Activated CD4-positive, alpha-beta T cell treated with anti-CD3 and anti-CD28 coated beads, Interleukin-2, amount 50 U/mL, for 48 hours (primary cell): ENCODE data around the gene GFOD1.
"Not testable (repeated sequence)": the region's sequence is repeated elsewhere in the genome, so short reads cannot be mapped to it uniquely, and the experiment has no call there.

Experiments
- DNase-seq, 2 experiments: peaks; one replicate each; pipeline ENCODE4 v3.0.0-alpha.2; 2020

Gene GFOD1

DNA sequence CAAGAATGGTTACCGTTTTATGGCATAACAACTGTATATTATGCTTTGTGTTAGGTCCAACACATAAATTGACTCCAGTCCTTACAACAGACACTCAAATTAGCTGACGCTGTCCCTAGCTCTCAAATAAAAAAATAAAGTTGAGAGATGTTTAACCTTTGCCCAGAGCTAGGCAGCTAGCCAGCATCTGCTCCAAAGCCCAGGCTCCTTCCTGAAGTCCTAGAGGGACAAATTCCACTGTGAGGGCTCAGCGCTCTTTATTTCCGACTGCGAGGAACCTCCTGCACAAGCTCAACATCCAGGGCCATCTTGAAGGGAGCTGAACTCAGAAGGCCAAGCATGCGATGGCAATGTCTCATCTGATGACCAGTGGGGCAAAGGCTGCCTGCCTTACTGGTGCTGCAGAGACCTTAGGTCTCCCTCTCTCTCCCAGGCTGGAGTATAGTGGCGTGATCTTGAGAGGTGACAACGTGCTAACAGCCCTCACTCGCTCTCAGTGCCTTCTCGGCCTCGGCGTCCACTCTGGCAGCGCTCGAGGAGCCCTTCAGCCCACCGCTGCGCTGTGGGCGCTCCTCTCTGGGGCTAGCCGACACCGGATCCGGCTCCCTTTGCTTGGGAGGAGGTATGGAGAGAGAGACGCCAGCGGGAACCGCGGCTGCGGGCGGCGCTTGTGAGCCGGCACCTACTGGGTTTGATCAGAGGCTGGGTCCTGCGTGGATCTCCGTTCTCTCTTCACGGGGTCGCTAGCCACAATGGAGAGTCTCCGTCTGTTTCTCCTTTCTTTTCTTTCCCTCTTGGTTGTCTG is 24.7 kb upstream of the GFOD1 start:
- DNase-seq, result no peak

DNA sequence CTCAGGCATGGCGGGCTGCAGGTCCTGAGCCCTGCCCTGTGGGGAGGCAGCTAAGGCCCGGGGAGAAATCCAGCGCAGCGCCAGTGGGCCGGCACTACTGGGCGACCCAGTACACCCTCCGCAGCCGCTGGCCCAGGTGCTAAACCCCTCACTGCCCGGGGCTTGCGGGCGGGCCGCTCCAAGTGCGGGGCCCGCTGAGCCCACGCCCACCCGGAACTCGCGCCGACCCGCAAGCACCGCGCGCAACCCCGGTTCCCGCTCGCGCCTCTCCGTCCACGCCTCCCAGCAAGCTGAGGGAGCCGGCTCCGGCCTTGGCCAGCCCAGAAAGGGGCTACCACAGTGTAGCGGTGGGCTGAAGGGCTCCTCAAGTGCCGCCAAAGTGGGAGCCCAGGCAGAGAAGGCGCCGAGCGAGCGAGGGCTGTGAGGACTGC is 23.8 kb upstream of the GFOD1 start:
- DNase-seq, result not testable (repeated sequence)

DNA sequence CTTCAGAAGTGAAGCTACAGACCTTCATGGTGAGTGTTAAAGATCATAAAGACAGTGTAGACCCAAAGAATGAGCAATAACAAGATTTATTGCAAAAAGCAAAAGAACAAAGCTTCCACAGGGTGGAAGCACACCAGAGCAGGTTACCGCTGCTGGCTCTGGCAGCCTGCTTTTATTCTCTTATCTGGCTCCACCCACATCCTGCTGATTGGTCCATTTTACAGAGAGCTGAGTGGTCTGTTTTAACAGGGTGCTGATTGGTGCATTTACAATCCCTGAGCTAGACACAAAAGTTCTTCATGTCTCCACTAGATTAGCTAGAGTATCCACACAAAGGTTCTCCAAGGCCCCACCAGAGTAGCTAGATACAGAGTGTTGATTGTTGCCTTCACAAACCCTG is 23.0 kb upstream of the GFOD1 start:
- not testable (repeated sequence) for DNase-seq

GRCh38 chr6:13508711-13509705 is 21.6 kb upstream of the GFOD1 start:
- DNase-seq, result no peak

DNA sequence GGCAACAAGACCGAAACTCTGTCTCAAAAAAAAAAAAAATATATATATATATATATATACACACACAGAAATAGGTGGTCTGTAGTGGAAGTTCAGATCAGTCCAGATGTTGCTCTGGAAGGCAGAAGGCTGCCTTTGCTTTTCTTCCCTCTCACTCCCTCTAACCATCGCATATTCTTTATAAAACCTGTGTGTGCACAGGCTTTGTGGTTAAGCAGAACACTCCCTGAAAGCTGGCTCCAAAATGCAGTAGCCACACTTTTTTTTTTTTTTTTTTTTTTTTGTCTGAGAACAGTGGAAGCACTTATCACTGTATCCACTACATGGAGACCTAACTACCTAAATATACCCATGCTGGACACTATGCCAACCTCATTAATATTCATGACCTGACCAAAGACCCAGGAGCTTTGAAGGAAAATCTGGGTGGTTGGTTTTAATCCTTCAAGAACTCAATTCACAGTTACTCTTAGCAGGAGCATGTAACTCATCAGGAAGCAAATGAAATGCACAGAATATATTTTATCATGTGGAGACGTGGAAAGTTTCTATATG is 20.0 kb upstream of the GFOD1 start:
- DNase-seq, result no peak

DNA sequence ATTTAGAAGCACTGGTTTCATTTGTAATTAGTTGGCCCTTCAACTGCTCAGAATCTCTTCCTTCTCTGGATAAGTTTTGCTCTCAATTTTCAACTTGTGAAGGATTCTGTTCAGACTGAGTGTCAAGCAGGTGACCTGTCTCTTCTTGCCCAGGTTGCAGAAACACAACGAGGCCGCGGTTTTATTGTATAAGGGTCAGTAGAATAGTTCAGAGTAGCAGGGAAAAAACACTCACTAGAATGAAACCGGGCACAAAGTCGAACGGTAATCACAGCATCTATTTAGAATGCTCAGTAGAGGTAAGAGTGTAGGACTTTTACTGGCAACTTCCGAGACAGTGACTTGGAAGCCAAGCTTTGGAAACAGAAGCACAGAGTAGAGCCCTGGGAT is 17.9 kb upstream of the GFOD1 start:
- no peak for DNase-seq

GRCh38 chr6:13504611-13505344 is 17.4 kb upstream of the GFOD1 start:
- DNase-seq, result no peak

GRCh38 chr6:13500915-13501314 is 13.5 kb upstream of the GFOD1 start:
- no peak for DNase-seq

DNA sequence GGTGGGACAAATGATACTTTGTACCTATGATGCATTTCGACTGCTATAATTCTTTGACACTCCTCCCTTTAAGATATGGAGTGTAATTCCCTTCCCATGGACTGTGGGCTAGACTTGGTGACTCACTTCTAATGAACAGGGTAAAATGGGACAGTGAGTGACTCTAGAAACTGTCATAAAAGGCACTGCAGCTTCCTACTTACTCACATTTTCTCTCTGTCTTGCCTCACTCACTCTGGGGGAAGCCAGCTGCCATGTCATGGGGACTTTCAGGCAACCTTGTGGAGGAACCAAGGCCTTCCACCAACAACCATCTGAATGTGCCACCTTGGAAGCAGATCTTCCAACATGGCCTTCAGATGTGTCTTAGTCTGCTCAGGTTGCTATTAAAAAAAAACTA is 12.9 kb upstream of the GFOD1 start:
- DNase-seq, result peak in 1 of 2 experiments; percentile 20

- DNase-seq, result no peak
Measured at GRCh38 chr6:13496513-13497190, 9.3 kb upstream of the GFOD1 start.

DNA sequence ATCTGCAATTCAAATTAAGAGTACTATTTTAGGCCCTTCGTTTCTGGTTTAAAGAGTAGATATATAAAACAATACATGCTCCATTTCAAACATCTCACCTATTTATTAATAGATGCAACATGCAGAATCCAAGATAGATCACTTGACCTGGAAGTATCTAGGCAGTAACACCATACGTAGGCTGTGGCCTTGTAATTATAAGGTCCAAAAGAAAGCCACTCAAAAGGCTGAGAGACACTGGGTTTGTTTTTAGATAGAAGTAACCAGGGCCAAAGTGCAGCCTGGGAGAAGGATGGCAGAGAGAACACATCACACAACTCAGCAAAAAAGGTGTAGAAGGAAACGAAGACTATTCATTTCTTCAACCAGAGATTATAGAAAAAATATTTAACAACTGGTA is 8.4 kb upstream of the GFOD1 start:
- no peak for DNase-seq

- DNase-seq, result no peak
Measured at GRCh38 chr6:13495112-13495776, 7.8 kb upstream of the GFOD1 start.

DNA sequence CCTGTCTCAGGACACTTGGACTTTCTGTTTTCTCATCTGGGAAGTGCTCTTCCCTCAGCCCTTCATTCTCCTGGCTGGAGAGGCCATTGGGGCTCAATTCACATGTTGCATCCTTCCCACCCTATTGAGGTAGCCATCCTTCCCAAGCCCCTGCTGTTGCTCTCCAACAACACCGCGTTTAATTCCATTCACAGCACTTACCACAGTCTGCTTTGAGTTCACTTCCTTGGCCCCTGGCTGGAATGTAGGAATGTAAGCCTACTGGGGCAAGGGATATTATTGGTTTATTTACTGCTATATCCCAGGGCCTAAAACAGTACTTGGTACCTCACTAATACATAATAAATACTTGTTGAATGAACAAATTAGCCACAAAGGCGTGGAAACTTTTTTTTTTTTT is 6.7 kb upstream of the GFOD1 start:
- no peak for DNase-seq

DNA sequence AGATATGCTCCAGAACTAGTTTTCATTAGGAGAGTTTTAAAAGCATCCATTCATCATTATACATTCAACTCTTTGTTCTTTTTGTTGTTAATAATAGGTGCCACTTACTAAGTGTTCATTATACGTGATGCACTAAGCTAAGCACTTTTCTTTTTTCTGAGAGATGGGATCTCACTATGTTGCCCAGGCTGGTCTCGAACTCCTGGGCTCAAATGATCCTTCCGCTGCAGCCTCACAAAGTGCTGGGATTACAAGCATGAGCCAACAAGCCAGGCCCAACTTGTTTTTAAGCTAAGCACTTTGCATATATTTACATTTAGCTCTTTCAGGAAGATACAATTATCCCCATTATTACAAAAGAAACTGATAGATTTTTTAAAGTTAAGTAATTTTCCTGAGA is 5.7 kb upstream of the GFOD1 start:
- DNase-seq, result no peak

DNA sequence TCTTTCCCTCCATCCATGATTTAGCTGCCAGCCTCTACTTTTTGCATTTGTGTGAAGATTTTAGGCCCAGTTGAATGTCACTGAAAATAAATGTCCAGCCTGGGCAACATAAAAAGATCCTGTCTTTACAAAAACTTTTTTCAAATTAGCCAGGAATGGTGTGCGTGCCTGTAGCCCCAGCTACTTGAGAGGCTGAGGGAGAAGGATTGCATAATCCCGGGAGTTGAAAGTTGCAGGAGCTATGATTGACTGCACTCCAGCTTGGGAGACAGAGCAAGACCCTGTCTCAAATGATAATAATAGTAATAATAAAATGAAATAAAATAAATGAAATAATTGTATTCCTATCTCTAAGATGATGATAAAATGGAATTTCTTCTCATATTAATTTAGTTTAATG is 5.0 kb upstream of the GFOD1 start:
- DNase-seq, result no peak

DNA sequence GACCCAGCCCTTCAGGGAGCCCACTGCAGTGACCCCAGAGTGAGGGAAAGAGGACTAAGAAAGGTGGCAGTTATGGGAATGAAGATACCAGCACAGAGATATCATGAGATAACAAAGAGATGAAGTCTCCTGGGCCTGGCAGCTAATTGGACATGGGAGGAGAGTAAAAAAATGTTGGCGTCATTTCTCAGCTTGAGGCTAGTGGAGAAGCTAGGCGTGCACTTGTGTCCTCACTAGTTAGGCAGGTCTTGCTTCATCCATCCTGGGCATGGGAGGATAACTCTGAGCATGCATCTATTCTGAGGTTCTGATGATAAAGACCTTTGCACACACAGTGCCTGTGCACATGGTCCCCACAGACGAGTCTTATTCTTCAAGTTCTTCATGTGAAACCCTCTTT is 4.1 kb upstream of the GFOD1 start:
- DNase-seq, result no peak

- DNase-seq, result no peak
Measured at GRCh38 chr6:13490402-13490801, 3.0 kb upstream of the GFOD1 start.

DNA sequence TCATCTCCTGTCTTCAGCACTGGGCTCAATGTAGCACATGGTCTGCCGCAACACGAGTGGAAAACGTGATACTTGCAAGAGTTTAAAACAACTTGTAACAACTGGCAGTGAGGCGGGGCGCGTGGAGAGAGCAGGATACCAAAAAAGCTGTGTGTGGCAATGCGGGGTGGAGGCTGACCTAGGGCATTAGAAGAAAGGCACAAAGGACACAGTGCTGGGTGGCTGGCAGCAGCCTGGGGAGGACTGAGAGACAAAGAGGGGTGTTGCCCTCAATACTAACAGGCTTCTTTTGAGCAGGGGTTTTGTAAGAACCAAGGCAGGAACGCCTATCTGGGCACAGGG is 1.5 kb upstream of the GFOD1 start:
- no peak for DNase-seq

DNA sequence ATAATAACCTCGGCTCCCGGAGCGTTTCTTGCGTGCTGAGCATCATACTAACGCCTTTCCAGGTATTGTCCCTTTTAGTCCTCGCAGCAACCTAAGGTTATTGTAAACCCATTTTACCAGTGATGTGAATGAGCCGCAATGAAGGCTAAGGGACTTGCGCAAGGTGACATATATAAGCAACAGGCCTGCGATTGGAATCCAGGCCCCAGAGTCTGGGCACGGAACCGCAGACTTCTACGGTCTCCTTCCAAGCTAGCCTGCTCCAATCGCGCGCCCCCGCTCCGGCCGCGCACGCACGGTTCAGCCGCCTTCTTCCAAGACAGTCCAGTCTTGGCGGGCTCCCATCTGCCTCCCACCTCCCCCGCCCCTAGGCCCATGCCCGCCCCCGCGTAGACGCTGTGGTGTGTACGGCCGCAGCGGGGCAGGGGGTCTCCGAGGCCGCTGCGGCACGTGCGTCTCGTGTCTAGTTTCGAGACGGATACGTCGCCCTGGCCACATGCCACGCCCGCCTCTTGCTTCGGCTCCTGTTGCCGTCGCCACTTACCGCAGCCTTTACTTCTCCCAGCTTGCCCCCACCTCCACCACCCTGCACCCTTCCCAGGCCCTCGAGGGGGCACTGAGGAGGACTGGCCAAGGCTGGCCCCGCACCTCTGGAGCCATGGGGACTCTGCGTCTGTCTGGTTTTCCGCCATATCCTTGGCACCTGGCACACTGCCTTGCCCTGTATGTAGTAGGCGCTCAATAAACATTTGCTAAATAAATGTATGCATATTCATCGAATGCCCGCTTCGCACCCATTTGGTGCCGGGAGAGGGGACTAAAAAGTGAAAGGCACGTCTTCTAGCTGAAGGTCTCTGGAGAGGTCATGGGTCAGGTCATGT is 855 bp upstream of the GFOD1 start:
- DNase-seq, result peak; percentile 20 to 22

- DNase-seq, result peak; percentile 61 to 69
Measured at GRCh38 chr6:13486679-13487121, 700 bp downstream of the GFOD1 start.
